NCI-H69 (cell line): ENCODE data around the gene RAPSN.

Experiments
- DNase-seq: peaks from one replicate; lab custom pipeline; 2025; lab: John Stamatoyannopoulos, UW

Gene RAPSN

GRCh38 chr11:47390422-47390760 lies 58.5 kb downstream of the RAPSN start:
- no peak for DNase-seq

GRCh38 chr11:47389577-47390421 lies 59.1 kb downstream of the RAPSN start:
- no peak for DNase-seq

- no peak for DNase-seq
Observed at GRCh38 chr11:47388697-47389576, 60.0 kb downstream of the RAPSN start.

- no peak for DNase-seq
Observed at GRCh38 chr11:47387944-47388696, 60.8 kb downstream of the RAPSN start.
